DMS79 (cell line): ENCODE results near the gene RAET1G.

Experiments used
- DNase-seq: peaks from one replicate; lab custom pipeline; 2025; lab: John Stamatoyannopoulos, UW

Gene RAET1G

DNA sequence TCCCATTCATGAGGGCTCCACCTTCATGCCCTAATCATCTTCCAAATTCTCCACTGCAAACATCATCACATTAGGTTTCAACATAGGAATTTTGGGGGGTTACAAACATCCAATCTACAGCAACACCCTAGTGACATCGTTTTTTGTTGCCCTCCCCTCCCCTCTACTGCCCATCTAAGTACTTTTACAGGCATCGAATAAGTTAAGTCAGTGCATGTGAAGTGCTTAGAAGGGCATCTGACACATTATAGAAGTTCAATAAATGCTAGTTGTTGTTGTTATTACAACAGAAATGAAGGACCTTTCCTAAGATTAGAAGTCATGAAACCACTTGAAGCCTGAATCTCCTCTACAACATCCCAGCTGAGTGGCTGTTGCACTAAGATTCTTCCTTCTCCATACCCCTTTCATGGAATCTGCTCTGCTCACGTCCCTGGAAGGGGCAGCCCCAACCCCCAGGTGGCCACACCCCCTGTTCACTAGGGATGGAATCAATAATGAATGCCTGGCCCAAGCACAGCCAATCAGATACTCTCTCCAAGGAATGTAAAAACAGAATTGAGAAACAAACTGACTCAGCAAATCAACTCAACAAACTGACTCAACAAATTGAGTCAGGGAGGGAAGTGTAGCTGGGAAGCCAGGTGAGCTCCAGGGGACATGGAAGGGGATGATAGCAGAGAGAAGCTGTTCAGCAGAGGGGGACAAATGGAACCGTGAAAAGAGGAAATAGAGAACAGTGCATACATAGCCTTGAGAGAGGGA lies 54.9 kb downstream of the RAET1G start:
- DNase-seq, result no peak
